GM18499 (cell line): Measurements from ENCODE around the gene TIA1.
"Not testable (repeated sequence)": the region's sequence is repeated elsewhere in the genome, so short reads cannot be mapped to it uniquely, and the experiment has no call there.

Source experiments
- ATAC-seq: cut with Tn5 transposase; IDR thresholded peaks from one replicate; pipeline ENCODE4 v1.9.1; 2021; ENCODE audit warnings: moderate number of reproducible peaks; ENCODE audit not compliant: insufficient read depth, unreplicated experiment

Gene TIA1

DNA sequence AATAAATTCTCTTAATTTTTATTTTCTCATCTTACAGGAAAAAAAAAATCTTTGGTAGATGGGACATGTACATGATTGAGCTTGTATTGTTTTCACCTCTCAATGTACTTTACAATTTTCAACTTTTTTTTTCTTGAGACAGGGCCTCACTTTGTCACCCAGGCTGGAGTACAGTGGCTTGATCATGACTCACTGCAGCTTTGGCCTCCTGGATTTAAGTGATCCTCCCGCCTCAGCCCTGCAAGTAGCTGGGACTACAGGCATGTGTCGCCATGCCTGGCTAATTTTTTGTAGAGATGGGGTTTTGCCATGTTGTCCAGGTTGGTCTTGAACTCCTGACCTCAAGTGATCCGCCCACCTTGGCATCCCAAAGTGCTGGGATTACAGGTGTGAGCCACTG lies 25.1 kb downstream of the TIA1 start:
- not testable (repeated sequence) for ATAC-seq

DNA sequence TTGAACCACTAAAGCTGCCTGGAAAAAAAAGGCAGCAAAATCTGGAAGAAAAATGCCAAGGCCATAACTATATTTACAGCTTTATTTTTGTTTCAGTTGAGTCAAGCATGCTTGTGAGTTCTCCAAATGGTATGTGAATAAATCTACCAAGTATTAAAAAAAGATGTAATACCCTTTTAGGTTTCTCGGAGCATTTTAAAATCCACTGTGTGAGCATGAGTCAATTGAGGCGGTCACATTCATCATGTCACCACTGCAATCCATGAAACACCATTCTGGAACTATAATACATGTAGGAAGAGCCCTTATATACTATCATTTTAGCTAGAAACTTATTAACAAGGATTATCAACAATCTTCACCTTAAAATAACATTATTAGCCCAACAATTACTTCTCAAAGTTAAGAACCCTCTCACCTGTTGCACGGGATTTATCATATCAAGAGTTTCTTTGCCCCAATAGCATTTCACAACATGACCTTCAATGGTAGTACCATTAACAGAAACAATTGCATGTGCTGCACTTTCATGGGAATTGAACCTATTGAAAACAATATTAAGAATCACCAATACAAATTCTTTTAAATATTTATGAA lies 33.4 kb downstream of the TIA1 start:
- ATAC-seq = no peak

DNA sequence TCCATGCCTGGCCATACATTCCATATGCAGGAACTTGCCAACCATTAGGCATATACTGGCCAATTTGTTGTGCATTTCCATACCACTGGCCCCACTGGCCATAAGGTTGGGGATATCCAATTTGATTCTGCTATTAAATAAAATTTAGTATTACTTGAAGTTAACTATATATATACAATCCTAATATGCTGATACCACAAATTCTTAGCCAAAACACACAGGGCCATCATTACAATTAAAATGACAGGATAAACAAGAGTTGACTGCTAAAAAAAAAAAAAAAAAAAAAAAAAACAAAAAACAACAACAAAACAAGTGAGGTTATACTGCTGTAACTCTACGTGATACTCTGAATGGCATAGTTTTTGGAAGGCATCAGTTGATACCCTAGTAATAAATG lies 34.1 kb downstream of the TIA1 start:
- no peak for ATAC-seq

DNA sequence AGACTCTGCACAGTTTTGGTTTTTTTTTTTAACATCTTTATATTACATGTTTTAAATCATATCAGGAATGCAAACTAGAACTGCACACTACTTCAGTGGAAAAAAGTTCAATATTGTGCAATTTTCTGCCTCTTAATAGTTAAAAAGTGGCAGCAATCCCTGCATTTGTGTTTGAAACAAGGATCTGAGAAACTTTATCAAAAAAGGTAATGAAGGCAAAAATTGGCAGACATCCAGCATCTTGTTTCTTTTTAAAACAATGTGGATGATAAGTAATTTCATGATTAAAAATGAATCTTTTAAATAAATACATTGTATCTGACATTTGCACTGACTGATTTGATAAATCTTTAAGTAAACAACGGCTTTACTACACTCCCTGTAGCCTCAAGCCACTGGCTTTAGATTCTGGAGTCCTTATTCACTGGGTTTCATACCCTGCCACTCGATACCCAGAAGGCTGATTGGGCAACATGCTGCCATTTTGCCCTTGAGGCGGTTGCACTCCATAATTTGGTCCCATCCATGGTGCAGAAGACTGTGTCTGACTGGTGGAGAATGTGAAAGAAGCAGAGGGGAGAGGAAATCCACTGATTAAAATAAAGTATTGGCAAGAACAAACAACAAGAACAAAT lies 36.0 kb downstream of the TIA1 start:
- ATAC-seq = no peak

DNA sequence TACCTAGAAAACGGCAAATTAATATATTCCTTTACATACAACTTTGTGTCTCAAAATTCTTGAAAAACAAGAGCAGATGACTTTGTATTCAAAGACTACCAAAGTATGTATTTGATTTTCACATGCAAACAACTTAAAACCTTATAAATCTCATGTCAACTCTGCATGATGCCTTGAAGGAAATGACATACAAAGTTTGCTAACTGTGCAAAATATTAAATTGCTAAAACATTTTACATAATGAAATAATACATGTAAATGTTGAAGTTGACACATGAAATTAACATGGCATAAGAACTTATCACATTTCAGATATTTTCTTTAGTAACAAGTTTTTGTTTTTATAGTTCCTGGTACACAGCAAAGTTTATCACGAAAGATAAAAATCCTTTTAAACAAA lies 36.8 kb downstream of the TIA1 start:
- no peak for ATAC-seq

DNA sequence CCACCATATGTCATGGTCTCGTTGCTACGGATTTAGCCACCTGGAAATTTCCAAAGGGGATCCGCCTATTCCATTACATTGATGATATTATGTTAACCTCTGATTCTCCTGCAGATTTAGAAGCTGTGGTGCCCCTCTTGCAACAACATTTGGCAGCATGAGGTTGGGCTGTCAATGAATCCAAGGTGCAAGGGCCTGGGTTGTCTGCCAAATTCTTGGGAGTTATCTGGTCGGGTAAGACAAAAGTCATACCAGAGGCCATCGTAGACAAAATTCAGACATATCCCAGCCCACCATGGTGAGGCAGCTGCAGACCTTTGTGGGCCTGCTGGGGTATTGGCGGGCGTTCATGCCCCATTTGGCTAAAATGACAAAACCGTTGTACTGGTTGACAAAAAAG lies 44.0 kb downstream of the TIA1 start:
- ATAC-seq = no peak

DNA sequence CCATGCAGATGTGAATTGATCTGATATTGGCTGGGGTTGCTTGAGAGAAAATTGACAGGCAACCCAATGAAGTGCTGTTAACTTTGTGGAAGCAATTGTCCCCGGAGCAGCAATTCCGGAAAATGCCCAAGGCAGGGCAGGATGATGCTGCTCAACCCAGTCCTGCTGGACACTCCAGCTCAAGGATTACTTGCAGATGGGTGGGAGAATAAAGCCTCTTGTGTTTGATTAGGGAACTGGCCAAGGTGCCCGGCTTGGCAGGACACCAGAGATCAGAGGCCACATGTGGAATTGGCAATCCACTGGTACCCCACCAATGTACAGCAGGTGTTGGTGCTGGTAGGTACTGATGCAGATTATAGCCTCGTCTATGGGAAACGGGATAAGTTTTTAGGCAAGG lies 45.3 kb downstream of the TIA1 start:
- ATAC-seq = no peak

DNA sequence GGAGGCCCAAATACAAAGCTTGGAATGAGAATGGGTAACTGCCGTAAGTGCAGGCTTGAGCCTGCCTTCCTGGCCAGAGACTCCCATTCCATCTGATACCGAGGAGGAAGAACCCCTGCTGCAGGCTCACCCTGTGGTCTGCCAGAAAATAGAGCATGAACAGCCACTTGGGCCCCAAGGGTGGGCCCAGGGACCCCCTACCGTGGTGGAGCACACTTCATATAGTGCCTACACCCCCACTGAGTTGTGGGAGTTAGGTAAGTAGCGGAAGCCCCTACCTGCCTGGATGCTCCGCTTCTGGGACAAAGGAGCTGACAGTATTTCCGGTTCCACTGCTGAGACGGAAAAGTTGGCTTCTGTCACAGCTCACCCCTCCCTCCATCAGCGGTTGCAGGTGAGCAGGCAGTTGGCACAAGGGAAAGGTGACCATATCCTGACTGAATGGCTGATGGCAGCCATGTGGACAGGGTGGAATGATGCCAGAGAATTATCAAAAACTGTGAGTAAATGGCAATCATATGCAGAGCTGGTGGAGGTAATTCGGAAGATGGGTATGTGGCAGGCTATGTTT lies 46.1 kb downstream of the TIA1 start:
- ATAC-seq = no peak

DNA sequence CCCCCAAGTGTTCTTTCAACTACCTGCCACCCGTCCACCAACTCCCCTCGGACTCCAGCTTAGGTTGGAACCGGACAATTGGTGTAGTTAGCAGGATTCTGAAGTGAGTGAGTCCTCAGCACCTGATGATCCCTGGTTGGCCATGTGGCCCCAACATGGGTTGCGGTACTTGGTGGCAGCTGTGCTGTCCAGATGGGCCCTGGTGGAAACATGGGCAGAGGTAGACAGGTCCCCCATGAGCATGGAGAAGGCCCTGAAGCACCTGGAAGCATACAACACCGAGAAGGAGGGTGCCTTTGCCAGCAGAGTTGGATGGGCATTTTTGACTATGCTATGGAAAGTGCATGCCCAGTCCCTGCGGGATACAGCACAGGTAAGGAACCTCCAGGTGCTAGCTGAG lies 46.6 kb downstream of the TIA1 start:
- ATAC-seq = no peak

DNA sequence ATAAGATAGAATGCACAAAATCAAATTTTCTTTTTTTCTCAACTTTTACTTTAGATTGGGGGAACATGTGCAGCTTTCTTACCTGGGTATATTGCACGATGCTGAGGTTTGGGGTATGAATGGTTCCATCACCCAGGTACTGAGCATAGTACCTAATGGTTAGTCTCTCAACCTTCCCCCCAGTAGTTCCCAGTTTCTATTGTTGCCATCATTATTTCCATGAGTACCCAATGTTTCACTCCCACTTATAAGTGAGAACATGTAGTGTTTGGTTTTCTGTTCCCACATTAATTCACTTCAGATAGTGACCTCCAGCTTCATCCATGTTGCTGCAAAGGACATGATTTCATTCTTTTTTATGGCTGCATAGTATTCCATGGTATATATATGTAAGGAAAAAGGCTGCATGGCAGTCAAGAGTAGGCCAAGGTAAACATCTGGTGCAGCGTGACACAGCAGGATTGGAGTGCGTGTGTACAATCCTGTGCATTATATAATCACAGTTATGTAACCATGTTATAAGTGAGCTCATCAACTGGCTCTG lies 47.1 kb downstream of the TIA1 start:
- ATAC-seq = no peak

DNA sequence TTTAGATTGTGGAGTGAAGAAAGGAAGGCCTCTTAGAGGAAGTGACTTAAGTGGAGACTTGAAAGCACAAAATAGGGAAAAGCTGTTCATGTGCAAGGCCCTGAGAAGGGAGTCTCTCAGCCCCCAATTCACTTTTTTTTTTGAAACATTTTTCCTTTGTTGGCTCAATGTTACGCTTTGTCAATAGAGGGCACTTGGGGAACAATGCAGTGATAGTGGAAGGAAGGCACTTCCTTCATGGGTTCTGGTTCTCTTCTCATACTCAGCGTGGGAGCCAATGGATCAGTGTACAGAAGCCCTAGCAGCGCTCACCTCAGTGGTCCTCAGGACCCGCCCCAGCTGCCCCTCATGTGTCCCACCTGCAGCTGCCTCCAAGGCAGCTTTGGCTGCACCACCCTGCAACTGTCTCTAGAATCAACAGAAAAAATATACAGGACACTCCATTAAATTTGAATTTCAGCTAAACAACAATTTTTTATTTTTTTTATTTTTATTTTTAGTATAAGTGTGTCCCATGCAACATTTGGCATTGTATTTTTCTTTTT lies 49.0 kb downstream of the TIA1 start:
- ATAC-seq = no peak

DNA sequence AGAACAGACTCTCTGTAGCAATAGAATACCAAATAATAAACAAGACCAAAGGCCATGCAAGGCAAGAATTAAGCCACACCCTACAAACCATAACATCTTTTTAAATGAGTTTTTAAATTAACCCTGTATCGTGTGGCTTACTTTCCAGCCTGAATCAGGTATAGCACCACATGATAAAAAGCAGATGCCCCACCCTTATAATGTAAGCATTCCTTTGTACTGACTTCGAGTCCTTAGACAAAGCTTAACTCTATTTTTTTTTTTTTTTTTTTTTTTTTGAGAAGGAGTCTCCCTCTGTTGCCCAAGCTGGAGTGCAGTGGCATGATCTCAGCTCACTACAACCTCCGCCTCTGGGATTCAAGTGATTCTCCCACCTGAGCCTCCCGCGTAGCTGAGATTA lies 55.9 kb downstream of the TIA1 start:
- no peak for ATAC-seq

DNA sequence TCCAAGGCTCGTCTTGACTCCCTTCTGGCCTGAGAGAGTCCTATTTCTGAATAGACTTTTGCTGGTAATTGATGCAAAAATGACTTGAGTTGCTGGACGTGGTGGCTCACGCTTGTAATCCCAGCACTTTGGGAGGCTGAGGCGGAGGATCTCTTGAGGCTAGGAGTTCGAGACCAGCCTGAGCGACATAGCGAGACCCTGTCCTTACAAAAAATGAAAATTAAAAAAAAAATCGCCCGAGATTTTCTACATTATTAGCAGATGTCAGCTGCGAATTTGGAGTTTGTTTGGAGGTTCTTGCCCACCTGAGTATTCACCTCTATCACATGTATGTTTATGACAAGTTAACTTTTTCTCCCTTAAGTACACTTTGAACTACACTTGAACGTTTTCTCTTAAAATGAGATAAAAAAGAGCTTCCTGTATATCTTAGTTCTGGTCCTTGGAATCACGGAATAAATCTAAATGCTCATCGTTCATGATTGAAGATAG lies 57.1 kb downstream of the TIA1 start:
- ATAC-seq = no peak

DNA sequence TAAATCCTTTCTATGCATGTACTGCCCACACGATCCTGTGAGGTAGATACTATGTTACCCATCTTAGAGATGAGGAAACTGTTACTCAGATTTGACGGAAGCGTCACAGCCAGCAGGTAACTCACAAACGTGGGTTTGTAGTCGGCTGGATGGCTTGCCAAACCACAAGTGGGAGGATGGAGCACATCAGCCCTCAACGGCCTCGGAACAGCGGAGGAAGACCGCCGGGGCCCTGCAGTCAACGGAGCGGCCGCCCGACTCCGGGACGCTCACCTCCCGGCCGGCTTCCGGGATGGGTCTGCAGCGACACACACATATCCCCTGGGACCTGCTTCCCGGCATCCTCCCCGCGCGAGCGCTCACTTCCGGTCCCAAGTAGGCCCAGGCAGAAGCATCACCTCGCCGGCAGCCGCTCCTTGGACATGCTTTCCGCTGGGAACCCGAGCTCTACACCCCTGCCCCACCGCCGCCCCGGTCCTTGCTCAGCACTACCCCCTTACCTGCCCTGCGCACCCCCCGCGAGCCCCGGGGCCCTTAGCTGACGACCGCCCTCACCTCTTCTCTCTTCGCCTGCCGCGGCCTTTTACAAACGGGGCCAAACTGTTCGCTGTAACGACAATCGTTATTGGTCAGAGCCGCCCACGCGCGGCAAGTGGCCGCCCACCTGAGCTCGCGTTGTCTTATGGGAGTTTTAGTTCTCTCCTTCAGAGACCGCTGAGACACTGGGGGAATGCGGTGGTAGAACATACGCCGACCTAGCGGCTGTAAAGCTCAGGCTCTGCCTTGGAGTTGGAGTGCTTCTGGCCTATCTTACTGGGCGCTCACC lies 57.8 kb downstream of the TIA1 start, which contains the start of gene C2orf42:
C2orf42 (minus strand) TSS at position 602 of the 826 bp plus-strand sequence. CDS start 9,034 bp downstream, outside the sequence.
- ATAC-seq = peak; percentile 70

DNA sequence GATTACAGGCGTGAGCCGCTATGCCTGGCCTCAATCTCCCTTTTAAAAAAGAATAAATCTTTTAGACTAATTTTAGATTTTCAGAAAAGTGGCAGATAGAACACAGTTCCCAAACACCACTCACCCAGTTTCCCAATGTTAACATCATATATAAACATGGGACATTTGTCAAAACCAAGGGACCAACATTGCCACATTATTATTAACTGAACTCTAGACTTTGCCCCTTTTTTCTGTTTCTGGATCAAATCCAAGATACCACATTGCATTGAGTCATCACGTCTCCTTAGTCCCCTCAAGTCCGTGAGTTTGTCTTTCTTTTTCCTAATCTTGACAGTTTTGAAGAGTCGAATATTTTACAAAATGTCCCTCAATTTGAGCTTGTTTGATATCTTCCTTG lies 60.0 kb downstream of the TIA1 start:
- ATAC-seq = no peak

DNA sequence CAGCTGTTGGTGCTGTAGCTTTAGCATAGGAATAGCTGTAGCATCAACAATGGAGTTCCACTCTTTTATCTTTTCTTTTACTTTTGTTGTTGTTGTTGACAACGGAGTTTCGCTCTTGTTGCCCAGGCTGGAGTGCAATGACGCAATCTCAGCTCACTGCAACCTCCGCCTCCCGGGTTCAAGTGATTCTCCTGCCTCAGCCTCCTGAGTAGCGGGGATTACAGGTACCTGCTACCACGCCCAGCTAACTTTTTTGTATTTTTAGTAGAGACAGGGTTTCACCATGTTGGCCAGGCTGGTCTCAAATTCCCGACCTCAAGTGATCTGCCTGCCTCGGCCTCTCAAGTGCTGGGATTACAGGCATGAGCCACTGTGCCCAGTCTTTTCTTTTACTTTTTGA lies 61.3 kb downstream of the TIA1 start:
- ATAC-seq = not testable (repeated sequence)

DNA sequence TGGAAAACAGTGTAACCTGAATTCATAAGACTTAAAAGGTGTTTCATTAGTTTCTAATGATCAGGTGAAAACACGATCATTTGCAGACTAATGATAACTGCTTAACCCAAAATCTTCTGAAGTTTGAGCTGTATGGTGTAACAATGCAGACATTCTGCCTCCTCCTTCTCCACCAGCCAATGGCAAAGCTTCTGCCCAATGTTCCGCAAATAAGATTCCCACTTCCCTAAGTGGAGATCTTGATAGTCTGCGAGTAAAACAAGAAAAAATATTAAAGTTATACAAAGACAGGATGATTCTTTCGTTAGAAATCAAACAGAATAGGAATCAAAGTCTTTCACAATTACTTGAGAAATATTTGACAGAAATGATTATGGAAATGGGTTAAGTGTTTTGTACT lies 65.7 kb downstream of the TIA1 start:
- ATAC-seq = no peak

DNA sequence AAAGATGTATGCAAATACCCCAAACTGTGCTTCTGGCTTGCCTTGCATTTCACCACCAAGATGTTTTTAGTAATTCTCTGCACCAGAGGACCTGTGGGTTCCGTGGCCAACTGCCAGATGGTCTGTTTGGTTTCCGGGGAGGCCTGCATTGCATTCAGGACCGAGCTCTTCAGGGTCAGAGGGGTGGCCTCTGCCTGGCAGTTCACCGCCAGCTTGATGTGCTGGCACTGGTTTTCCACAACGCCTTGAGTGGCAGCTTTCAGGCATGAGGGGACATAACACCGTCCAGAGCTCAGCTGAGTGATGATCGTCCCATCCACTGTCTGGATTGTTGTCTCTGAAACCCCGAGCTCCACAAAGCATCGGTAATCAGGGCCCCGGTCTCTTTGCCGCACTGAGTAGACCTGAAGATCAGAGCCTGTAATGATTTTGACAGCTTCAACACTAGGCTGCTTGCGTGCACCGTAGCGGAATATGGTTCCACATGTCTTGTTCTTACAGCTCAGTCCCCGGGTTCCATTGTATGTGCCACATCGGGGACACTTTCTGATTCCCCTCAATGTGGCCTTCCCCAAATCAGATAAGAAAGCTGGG lies 67.0 kb downstream of the TIA1 start:
- ATAC-seq = no peak

DNA sequence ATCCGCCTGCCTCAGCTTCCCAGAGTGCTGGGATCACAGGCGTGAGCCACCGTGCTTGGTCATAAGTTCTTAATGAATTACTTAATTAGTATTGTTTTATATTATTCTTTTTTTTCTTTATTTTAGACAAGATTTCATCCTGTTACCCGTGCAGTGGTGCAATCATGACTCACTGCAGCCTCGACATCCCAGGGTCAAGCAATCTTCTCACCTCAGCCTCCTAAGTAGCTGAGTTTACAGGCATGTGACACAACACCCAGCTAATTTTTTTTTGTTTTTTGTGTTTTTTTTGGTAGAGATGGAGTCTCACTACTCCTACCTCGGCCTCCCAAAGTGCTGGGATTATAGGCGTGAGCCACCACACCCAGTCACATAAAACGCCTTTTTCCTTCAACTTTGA lies 74.9 kb downstream of the TIA1 start:
- ATAC-seq = no peak

DNA sequence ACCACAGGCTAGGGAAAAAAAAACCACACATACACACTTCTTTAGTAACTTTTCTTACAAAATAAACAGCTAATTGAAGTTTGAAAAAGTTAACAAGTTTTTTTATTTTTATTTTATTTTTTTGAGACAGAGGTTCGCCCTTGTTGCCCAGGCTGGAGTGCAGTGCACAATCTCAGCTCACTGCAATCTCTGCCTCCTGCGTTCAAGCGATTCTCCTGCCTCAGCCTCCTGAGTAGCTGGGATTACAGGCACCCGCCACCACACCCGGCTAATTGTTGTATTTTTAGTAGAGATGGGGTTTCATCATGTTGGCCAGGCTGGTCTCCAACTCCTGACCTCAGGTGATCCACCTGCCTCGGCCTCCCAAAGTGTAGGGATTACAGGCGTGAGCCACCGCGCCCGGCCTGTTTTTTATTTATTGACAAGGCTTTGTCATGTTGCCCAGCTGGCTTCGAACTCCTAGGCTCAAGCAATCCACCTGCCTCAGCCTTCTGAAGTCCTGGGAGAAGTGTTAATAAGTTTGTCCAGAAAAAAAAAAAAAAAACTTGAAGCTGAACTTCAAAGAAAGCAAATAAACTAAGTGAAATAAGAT lies 78.7 kb downstream of the TIA1 start:
- ATAC-seq = not testable (repeated sequence)
